ENCODE results near the gene PERM1.
"Not testable (repeated sequence)": the region's sequence is repeated elsewhere in the genome, so short reads cannot be mapped to it uniquely, and the experiment has no call there.

Gene PERM1

DNA sequence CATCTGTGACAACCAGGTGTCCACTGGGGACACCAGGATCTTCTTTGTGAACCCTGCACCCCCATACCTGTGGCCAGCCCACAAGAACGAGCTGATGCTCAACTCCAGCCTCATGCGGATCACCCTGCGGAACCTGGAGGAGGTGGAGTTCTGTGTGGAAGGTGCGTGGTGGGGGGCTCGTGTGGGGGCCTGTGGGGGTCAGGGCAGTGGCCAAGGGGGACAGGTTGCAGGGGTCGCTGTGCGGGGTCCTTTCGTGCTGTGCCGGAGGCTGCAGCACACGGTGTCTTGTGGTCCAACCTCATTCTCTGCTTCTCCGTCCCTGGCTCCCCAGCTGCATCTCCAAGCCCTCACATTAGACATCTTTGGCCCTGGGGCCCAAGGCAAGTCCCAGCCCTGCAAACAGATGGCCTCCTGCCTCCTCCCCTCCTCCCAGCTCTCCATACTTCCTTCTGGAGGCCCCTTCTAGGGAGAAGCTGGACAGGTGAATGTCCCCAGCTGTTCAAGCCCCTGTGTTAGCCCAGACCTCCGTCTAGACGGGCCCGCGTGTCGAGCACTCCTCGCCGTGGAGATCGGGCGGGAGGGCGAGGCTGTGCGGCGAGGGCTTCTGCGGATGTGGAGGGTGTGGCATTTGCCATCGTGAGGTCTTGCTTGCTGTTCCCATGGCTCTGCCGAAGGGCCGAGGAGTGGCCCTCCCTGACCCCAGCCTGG is 40.6 kb upstream of the PERM1 start:
- Histone ChIP-seq H3K36me3 (ENCODE audit: control insufficient read depth in 1 of 2, insufficient read depth in 2 of 2, low read length in 2 of 2) (peaks cover 0 to 2% of the 10 kb centered on the region in 2 donors), H3K9ac (ENCODE audit: low read depth in 1 of 2, low read length in 2 of 2) (no peak overlapping the region), H3K27ac (ENCODE audit: low read depth, low read length) (no peak overlapping the region), H3K4me3 (ENCODE audit: low read depth in 1 of 2, low read length in 2 of 2) (no peak overlapping the region), H3K9me3 (ENCODE audit: control insufficient read depth in 1 of 2, low read length in 2 of 2) (no peaks in the 10 kb centered on the region), H3K4me1 (ENCODE audit: control insufficient read depth in 1 of 2, insufficient read depth in 2 of 2, low read length in 2 of 2) (peaks cover 7 to 9% of the 10 kb centered on the region in 2 donors), H3K27me3 (ENCODE audit: control insufficient read depth in 1 of 2, insufficient read depth in 2 of 2, low read length in 2 of 2) (peaks cover 0 to 4% of the 10 kb centered on the region in 2 donors)

DNA sequence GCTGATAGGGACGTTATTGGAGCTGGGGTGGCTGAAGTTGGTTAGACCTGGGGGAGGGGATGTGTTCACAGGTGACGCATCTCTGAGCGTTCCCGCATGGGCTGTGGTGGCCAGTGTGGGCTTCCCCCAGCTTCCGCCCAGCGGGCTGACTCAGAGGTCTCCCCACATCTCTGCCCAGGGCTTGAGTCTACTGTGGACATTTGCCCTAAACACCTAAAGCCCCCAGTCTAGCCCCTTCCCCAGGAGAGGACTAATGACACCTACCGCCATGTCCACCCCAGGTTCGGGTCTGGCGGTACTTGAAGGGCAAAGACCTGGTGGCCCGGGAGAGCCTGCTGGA is 40.0 kb upstream of the PERM1 start:
- Histone ChIP-seq H3K9ac (ENCODE audit: low read depth in 1 of 2, low read length in 2 of 2) (no peak overlapping the region), H3K36me3 (ENCODE audit: control insufficient read depth in 1 of 2, insufficient read depth in 2 of 2, low read length in 2 of 2) (no peaks in the 10 kb centered on the region), H3K27me3 (ENCODE audit: control insufficient read depth in 1 of 2, insufficient read depth in 2 of 2, low read length in 2 of 2) (peaks cover 0 to 4% of the 10 kb centered on the region in 2 donors), H3K27ac (ENCODE audit: low read depth, low read length) (no peak overlapping the region), H3K4me3 (ENCODE audit: low read depth in 1 of 2, low read length in 2 of 2) (no peak overlapping the region), H3K4me1 (ENCODE audit: control insufficient read depth in 1 of 2, insufficient read depth in 2 of 2, low read length in 2 of 2) (peaks cover 7 to 9% of the 10 kb centered on the region in 2 donors), H3K9me3 (ENCODE audit: control insufficient read depth in 1 of 2, low read length in 2 of 2) (no peaks in the 10 kb centered on the region)

DNA sequence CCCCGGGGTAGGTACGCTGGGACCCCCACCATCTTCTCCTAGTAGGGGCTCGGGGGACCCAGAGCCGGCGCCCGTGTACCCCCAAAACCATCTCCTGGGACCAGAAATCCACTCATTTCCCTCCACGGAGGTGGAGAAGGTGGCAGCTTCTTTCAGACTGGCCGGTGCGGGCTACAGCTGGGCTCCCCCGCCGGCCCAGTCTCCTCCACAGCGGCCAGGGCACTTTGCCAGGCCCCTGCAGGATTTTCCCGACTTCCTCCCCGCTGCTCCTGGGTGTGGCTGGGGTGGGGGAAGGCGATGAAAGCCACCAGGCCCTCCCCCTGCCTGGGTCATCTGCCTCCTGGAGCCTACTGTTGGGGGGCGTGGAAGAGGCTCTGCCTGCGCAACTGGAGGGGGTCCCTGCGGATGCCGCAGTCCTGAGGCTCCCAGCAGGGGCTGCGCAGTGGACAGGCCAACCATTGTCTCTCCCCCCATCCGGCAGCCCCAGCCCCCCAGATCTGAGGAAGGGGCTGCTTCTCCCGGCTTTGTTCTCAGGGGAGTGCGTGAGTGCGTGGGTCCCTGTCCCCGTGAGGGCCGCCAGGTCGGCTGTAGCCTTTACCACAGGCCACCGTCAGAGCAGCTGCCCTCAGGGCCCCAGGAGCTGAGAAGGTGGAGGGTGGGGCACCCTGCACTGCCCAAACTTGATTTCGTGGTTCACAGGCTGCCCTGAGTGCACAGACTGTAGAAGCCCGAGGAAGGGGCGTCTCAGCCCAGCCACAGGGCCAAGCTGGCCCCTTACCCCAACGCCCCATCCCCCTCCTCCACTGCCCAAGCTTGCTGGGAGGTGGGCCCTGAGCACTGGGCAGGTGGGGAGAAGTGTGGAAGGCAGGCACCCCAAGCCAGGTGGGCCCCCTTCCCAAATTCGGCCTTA is 39.4 kb upstream of the PERM1 start:
- Histone ChIP-seq H3K4me1 (ENCODE audit: control insufficient read depth in 1 of 2, insufficient read depth in 2 of 2, low read length in 2 of 2) (peaks cover 7 to 9% of the 10 kb centered on the region in 2 donors), H3K9me3 (ENCODE audit: control insufficient read depth in 1 of 2, low read length in 2 of 2) (no peaks in the 10 kb centered on the region), H3K27me3 (ENCODE audit: control insufficient read depth in 1 of 2, insufficient read depth in 2 of 2, low read length in 2 of 2) (peaks cover 0 to 4% of the 10 kb centered on the region in 2 donors), H3K9ac (ENCODE audit: low read depth in 1 of 2, low read length in 2 of 2) (no peak overlapping the region), H3K4me3 (ENCODE audit: low read depth in 1 of 2, low read length in 2 of 2) (peak overlapping the region in 1 of 2 donors; percentile 45), H3K36me3 (ENCODE audit: control insufficient read depth in 1 of 2, insufficient read depth in 2 of 2, low read length in 2 of 2) (no peaks in the 10 kb centered on the region), H3K27ac (ENCODE audit: low read depth, low read length) (no peak overlapping the region)

DNA sequence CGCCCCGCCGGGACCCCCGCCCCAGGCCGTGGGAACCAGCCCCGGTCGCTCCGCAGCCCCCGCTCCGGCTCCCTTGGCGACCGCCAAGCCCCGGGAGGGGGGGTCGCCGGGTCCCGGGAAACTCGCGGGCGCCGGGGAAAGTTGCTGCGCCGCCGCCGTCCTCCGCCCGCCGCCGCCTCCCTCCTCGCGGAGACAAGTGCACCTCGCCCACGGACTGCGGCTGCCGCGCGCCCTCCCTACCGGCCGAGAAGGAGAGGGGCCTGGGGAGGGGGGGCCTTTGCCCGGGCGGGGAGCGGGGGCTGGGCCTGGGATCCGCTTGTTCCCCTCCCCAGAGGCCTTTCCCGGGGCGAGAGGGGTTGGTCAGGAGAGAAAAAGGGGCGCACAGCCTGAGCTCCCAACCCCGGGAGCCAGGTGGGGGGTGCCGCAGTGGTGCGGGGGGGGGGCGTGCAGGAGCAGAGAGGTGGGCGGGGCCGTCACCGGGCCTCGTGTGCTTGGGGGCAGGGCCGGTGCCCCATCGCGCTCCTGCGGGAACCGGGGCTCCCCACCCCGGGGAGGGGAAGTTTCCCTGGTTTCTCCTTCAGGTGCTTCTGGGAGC is 38.6 kb upstream of the PERM1 start:
- H3K27ac ChIP-seq (ENCODE audit: low read depth, low read length): no peak overlapping the region
- no peaks in the 10 kb centered on the region for H3K9me3 ChIP-seq (ENCODE audit: control insufficient read depth in 1 of 2, low read length in 2 of 2)
- H3K27me3 ChIP-seq (ENCODE audit: control insufficient read depth in 1 of 2, insufficient read depth in 2 of 2, low read length in 2 of 2): peaks cover 0 to 4% of the 10 kb centered on the region in 2 donors
- H3K9ac ChIP-seq (ENCODE audit: low read depth in 1 of 2, low read length in 2 of 2): no peak overlapping the region
- peaks cover 7 to 9% of the 10 kb centered on the region in 2 donors for H3K4me1 ChIP-seq (ENCODE audit: control insufficient read depth in 1 of 2, insufficient read depth in 2 of 2, low read length in 2 of 2)
- H3K4me3 ChIP-seq (ENCODE audit: low read depth in 1 of 2, low read length in 2 of 2): peak overlapping the region in 1 of 2 donors; percentile 62
- no peaks in the 10 kb centered on the region for H3K36me3 ChIP-seq (ENCODE audit: control insufficient read depth in 1 of 2, insufficient read depth in 2 of 2, low read length in 2 of 2)

DNA sequence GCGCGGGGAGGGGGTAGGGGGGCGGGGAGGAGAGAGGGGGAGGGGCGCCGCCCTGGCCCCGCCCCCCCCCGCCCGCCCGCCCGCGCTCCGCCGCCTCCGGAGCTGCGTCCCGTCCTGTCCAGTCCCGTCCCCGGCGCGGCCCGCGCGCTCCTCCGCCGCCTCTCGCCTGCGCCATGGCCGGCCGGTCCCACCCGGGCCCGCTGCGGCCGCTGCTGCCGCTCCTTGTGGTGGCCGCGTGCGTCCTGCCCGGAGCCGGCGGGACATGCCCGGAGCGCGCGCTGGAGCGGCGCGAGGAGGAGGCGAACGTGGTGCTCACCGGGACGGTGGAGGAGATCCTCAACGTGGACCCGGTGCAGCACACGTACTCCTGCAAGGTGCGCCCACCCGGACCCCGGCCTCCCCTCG is 38.1 kb upstream of the PERM1 start, which contains the start of gene AGRN:
Gene AGRN (plus strand): TSS at position 121 of the 405 bp plus-strand sequence. CDS start 53 bp downstream, at position 174.
- H3K4me1 ChIP-seq (ENCODE audit: control insufficient read depth in 1 of 2, insufficient read depth in 2 of 2, low read length in 2 of 2): peaks cover 7 to 9% of the 10 kb centered on the region in 2 donors
- peaks cover 0 to 4% of the 10 kb centered on the region in 2 donors for H3K27me3 ChIP-seq (ENCODE audit: control insufficient read depth in 1 of 2, insufficient read depth in 2 of 2, low read length in 2 of 2)
- H3K27ac ChIP-seq (ENCODE audit: low read depth, low read length): peak within 1 kb of the TSS; percentile 56
- H3K4me3 ChIP-seq (ENCODE audit: low read depth in 1 of 2, low read length in 2 of 2): peak within 1 kb of the TSS; percentile 22 to 62
- no peaks in the 10 kb centered on the region for H3K9me3 ChIP-seq (ENCODE audit: control insufficient read depth in 1 of 2, low read length in 2 of 2)
- H3K36me3 ChIP-seq (ENCODE audit: control insufficient read depth in 1 of 2, insufficient read depth in 2 of 2, low read length in 2 of 2): no peaks in the 10 kb centered on the region
- no peak within 1 kb of the TSS for H3K9ac ChIP-seq (ENCODE audit: low read depth in 1 of 2, low read length in 2 of 2)

DNA sequence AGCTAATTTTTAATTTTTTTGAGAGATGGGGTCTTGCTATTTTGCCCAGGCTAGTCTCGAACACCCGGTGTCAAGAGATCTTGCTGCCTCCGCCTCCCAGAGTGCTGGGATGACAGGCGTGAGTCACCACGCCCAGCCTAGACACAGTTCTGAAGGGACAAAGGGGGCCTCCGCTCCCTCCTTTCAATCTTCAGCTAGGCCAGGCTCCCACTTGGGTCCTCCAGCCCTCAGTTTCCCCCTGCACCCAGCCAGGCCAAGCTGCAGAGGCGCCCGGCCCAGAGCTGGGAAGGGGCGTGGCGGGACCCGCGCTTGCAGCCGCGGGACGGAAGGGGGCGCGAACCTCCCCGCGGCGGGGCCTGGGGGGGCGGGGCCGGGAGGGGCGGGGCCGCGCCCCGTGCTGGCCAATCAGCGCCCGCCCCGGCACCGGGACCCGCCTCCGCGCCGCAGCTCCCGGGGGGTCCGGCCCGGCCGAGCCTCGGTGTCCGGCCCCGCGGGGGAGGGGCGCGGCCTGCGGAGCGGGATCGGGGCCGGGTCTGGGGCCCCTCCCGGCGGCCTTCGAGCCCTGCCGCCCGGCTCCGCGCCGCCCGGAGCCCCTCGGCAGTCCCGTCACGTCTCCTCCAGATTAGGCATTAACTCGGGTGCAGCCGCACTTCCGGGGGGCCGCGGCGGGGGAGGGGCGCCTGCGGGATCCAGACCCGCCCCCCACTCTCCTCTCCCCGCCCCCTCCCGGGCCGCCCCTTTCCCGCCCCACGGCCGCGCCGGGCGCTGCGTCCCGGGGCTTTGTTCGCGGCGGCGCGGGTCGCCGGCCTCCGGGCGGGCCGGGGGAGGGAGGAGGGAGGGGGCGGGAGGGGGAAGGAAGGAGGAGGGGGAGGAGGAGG is 37.5 kb upstream of the PERM1 start:
- Histone ChIP-seq H3K27me3 (ENCODE audit: control insufficient read depth in 1 of 2, insufficient read depth in 2 of 2, low read length in 2 of 2) (peaks cover 0 to 4% of the 10 kb centered on the region in 2 donors), H3K9me3 (ENCODE audit: control insufficient read depth in 1 of 2, low read length in 2 of 2) (no peaks in the 10 kb centered on the region), H3K9ac (ENCODE audit: low read depth in 1 of 2, low read length in 2 of 2) (no peak overlapping the region), H3K27ac (ENCODE audit: low read depth, low read length) (peak overlapping the region; percentile 56), H3K4me3 (ENCODE audit: low read depth in 1 of 2, low read length in 2 of 2) (peak overlapping the region; percentile 22 to 54), H3K36me3 (ENCODE audit: control insufficient read depth in 1 of 2, insufficient read depth in 2 of 2, low read length in 2 of 2) (no peaks in the 10 kb centered on the region), H3K4me1 (ENCODE audit: control insufficient read depth in 1 of 2, insufficient read depth in 2 of 2, low read length in 2 of 2) (peaks cover 9 to 10% of the 10 kb centered on the region in 2 donors)

DNA sequence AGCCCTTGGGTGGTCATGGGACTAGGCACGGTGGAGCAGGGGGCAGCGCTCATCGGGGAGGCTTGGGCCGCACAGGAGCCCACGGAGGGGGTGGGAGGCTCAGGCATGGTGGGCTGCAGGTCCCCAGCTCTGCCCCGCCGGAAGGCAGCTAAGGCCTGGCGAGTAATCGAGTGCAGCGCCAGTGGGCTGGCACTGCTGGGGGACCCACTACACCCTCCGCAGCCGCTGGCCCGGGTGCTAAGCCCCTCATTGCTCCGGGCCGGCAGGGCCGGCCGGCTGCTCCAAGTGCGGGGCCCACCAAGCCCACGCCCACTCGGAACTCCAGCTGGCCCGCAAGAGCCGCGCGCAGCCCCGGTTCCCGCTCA is 36.4 kb upstream of the PERM1 start:
- H3K36me3 ChIP-seq (ENCODE audit: control insufficient read depth in 1 of 2, insufficient read depth in 2 of 2, low read length in 2 of 2); H3K9ac ChIP-seq (ENCODE audit: low read depth in 1 of 2, low read length in 2 of 2); H3K27ac ChIP-seq (ENCODE audit: low read depth, low read length); H3K27me3 ChIP-seq (ENCODE audit: control insufficient read depth in 1 of 2, insufficient read depth in 2 of 2, low read length in 2 of 2); H3K9me3 ChIP-seq (ENCODE audit: control insufficient read depth in 1 of 2, low read length in 2 of 2); H3K4me3 ChIP-seq (ENCODE audit: low read depth in 1 of 2, low read length in 2 of 2): not testable (repeated sequence)
- H3K4me1 ChIP-seq (ENCODE audit: control insufficient read depth in 1 of 2, insufficient read depth in 2 of 2, low read length in 2 of 2): peaks cover 15 to 19% of the 10 kb centered on the region in 2 donors

DNA sequence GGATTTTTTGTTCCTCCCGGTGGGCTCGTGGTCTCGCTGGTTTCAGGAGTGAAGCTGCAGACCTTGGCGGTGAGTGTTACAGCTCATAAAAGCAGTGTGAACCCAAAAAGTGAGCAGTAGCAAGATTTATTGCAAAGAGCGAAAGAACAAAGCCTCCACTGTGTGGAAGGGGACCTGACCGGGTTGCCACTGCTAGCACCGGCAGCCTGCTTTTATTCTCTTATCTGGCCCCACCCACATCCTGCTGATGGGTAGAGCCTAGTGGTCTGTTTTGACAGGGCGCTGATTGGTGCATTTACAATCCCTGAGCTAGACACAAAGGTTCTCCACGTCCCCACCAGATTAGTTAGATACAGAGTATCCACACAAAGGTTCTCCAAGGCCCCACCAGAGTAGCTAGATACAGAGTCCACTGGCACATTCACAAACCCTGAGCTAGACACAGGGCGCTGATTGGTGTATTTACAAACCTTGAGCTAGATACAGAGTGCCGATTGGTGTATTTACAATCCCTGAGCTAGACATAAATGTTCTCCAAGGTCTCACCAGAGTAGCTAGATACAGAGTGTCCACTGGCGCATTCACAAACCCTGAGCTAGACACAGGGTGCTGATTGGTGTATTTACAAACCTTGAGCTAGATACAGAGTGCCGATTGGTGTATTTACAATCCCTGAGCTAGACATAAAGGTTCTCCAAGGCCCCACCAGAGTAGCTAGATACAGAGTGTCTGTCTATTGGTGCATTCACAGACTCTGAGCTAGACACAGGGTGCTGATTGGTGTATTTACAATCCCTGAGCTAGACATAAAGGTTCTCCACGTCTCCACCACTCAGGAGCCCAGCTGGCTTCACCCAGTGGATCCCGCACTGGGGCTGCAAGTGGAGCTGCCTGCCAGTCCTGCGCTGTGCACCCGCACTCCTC is 35.8 kb upstream of the PERM1 start:
- H3K27ac ChIP-seq (ENCODE audit: low read depth, low read length); H3K9me3 ChIP-seq (ENCODE audit: control insufficient read depth in 1 of 2, low read length in 2 of 2); H3K36me3 ChIP-seq (ENCODE audit: control insufficient read depth in 1 of 2, insufficient read depth in 2 of 2, low read length in 2 of 2); H3K27me3 ChIP-seq (ENCODE audit: control insufficient read depth in 1 of 2, insufficient read depth in 2 of 2, low read length in 2 of 2); H3K4me3 ChIP-seq (ENCODE audit: low read depth in 1 of 2, low read length in 2 of 2); H3K9ac ChIP-seq (ENCODE audit: low read depth in 1 of 2, low read length in 2 of 2): not testable (repeated sequence)
- peaks cover 15 to 19% of the 10 kb centered on the region in 2 donors for H3K4me1 ChIP-seq (ENCODE audit: control insufficient read depth in 1 of 2, insufficient read depth in 2 of 2, low read length in 2 of 2)
